Activated naive CD4-positive, alpha-beta T cell treated with anti-CD3 and anti-CD28 coated beads, Interleukin-2, amount 50 U/mL, for 24 hours (primary cell): ENCODE data around the gene KRT81.
"Not testable (repeated sequence)": the region's sequence is repeated elsewhere in the genome, so short reads cannot be mapped to it uniquely, and the experiment has no call there.

Experiments used
- H3K27ac Mint-ChIP-seq: one replicate; pipeline ENCODE4 v1.8.0; 2021; ENCODE audit warnings: mild to moderate bottlenecking, mixed read lengths
- H3K27me3 Mint-ChIP-seq: one replicate; pipeline ENCODE4 v1.8.0; 2021; ENCODE audit warnings: mixed read lengths
- H3K36me3 Mint-ChIP-seq: one replicate; pipeline ENCODE4 v1.8.0; 2021; ENCODE audit warnings: mixed read lengths
- H3K4me1 Mint-ChIP-seq: one replicate; pipeline ENCODE4 v1.8.0; 2021; ENCODE audit warnings: mixed read lengths
- H3K4me3 Mint-ChIP-seq: one replicate; pipeline ENCODE4 v1.8.0; 2021; ENCODE audit warnings: mild to moderate bottlenecking, mixed read lengths
- H3K9me3 Mint-ChIP-seq: one replicate; pipeline ENCODE4 v1.8.0; 2021; ENCODE audit warnings: mixed read lengths

Gene KRT81

DNA sequence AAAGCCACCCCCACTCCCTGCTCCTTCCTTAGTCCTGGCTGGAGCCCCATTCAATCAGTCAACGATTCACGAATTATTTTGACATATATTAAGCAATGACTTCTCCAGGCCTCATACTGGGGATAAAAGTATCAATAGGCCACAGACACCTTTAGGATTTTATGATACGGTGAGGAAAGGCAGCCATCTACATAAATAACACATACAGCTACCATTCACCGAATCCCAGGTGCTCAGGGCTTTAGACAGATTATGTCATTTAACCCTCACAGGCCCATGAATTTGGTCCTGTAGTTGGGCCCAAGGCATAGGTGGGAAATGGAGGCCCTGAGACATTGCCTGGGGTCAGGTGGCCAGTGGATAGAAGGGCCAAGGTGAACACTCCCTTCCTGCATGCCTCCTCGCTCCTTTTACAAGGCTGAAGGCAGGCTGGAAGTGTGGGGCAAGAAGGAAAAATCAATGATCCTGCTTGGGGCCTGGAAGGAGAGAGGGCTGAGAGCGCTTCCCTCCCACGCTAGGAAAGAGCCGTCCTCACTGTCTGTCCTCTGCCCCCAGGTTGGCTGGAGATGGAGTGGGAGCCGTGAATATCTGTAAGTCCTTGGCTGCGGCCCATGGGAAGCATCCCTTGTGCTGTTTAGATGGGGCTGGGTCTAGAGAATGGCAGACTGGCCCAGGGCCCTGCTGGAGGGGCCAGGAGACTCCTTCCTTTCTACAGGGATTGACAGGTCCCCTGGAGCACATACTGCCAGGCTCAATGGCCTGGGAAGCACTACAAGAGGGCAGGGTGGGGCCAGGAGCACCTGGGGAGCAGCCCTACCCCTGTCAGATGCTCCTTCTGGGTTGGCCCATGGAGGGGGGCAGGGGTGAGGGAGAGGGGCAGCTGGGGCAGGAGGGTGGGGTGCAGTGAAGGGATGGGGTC lies 43.5 kb downstream of the KRT81 start:
- H3K27ac Mint-ChIP-seq = no peak overlapping the region
- H3K4me1 Mint-ChIP-seq = peaks cover 30% of the 10 kb centered on the region
- peaks cover 13% of the 10 kb centered on the region for H3K27me3 Mint-ChIP-seq

GRCh38 chr12:52246720-52247621 lies 44.4 kb downstream of the KRT81 start:
- Mint-ChIP-seq H3K4me1 (peaks cover 30% of the 10 kb centered on the region), H3K9me3 (no peaks in the 10 kb centered on the region), H3K27me3 (peaks cover 13% of the 10 kb centered on the region), H3K36me3 (peaks cover 2% of the 10 kb centered on the region), H3K4me3 (no peak overlapping the region), H3K27ac (peak overlapping the region; percentile 24)

More for the DNA sequence above, 43.5 kb downstream of the KRT81 start:
- H3K4me3 Mint-ChIP-seq = no peak overlapping the region
- peaks cover 2% of the 10 kb centered on the region for H3K36me3 Mint-ChIP-seq
- H3K9me3 Mint-ChIP-seq = no peaks in the 10 kb centered on the region

GRCh38 chr12:52245962-52246569 lies 45.3 kb downstream of the KRT81 start:
- Mint-ChIP-seq H3K27ac (no peak overlapping the region), H3K9me3 (no peaks in the 10 kb centered on the region), H3K4me3 (no peak overlapping the region), H3K4me1 (peaks cover 21% of the 10 kb centered on the region), H3K27me3 (peaks cover 12% of the 10 kb centered on the region), H3K36me3 (peaks cover 2% of the 10 kb centered on the region)

- Mint-ChIP-seq H3K9me3 (no peaks in the 10 kb centered on the region), H3K27ac (no peak overlapping the region), H3K4me3 (no peak overlapping the region), H3K27me3 (peaks cover 10% of the 10 kb centered on the region), H3K36me3 (no peaks in the 10 kb centered on the region), H3K4me1 (peaks cover 21% of the 10 kb centered on the region)
Observed at GRCh38 chr12:52245259-52245961, 45.9 kb downstream of the KRT81 start.

GRCh38 chr12:52244615-52244994 lies 46.7 kb downstream of the KRT81 start:
- H3K27ac Mint-ChIP-seq = peak overlapping the region; percentile 91
- H3K4me1 Mint-ChIP-seq = peaks cover 16% of the 10 kb centered on the region
- H3K9me3 Mint-ChIP-seq = no peaks in the 10 kb centered on the region
- peaks cover 5% of the 10 kb centered on the region for H3K27me3 Mint-ChIP-seq
- H3K36me3 Mint-ChIP-seq = no peaks in the 10 kb centered on the region
- peak overlapping the region; percentile 68 for H3K4me3 Mint-ChIP-seq

- peak overlapping the region; percentile 91 for H3K27ac Mint-ChIP-seq
- H3K4me1 Mint-ChIP-seq = peaks cover 13% of the 10 kb centered on the region
- peak overlapping the region; percentile 68 for H3K4me3 Mint-ChIP-seq
- H3K27me3 Mint-ChIP-seq = peaks cover 1% of the 10 kb centered on the region
- H3K9me3 Mint-ChIP-seq = no peaks in the 10 kb centered on the region
- no peaks in the 10 kb centered on the region for H3K36me3 Mint-ChIP-seq
Observed at GRCh38 chr12:52243856-52244614, 47.3 kb downstream of the KRT81 start.

GRCh38 chr12:52243259-52243855 lies 48.0 kb downstream of the KRT81 start:
- H3K4me1 Mint-ChIP-seq = peaks cover 13% of the 10 kb centered on the region
- H3K4me3 Mint-ChIP-seq = peak overlapping the region; percentile 11
- no peaks in the 10 kb centered on the region for H3K36me3 Mint-ChIP-seq
- H3K27me3 Mint-ChIP-seq = peaks cover 1% of the 10 kb centered on the region
- H3K9me3 Mint-ChIP-seq = no peaks in the 10 kb centered on the region
- peak overlapping the region; percentile 91 for H3K27ac Mint-ChIP-seq

- Mint-ChIP-seq H3K9me3 (no peaks in the 10 kb centered on the region), H3K4me1 (peaks cover 13% of the 10 kb centered on the region), H3K27me3 (no peaks in the 10 kb centered on the region), H3K4me3 (no peak overlapping the region), H3K36me3 (no peaks in the 10 kb centered on the region), H3K27ac (no peak overlapping the region)
Observed at GRCh38 chr12:52242442-52243258, 48.7 kb downstream of the KRT81 start.

DNA sequence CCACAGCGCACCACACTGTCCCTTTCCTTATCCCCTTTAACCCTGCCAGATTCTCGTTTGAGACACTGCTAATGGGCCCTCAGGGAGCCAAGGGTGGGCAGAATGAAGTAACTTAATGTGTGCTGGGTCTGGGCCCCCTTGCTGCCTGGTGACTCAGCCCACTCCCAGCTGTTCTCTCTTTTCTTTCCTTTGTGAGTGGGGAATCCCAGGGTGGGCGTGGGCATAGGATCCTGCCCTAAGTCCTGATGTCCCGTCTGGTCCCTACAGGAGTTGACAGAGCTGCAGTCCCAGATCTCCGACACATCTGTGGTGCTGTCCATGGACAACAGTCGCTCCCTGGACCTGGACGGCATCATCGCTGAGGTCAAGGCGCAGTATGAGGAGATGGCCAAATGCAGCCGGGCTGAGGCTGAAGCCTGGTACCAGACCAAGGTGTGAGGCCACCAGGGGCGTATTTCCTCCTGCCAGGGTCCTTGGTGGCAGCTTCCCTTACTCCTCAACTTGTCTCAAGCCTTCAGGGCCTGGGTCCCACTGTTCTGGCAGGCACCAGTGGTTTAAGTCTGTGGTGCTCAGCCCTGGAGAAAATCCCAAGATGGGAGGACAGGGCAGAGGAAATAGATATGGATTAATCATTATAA lies 50.0 kb downstream of the KRT81 start:
- Mint-ChIP-seq H3K27me3 (no peaks in the 10 kb centered on the region), H3K4me3 (no peak overlapping the region), H3K9me3 (no peaks in the 10 kb centered on the region), H3K36me3 (no peaks in the 10 kb centered on the region), H3K4me1 (peaks cover 13% of the 10 kb centered on the region), H3K27ac (no peak overlapping the region)

- not testable (repeated sequence) for H3K36me3 Mint-ChIP-seq, H3K4me3 Mint-ChIP-seq, H3K27ac Mint-ChIP-seq, H3K27me3 Mint-ChIP-seq, H3K9me3 Mint-ChIP-seq
- peaks cover 13% of the 10 kb centered on the region for H3K4me1 Mint-ChIP-seq
Observed at GRCh38 chr12:52240247-52240646, 51.1 kb downstream of the KRT81 start.

GRCh38 chr12:52239767-52240166 lies 51.6 kb downstream of the KRT81 start:
- H3K4me3 Mint-ChIP-seq = no peak overlapping the region
- H3K4me1 Mint-ChIP-seq = peaks cover 13% of the 10 kb centered on the region
- H3K27ac Mint-ChIP-seq = no peak overlapping the region
- peaks cover 4% of the 10 kb centered on the region for H3K27me3 Mint-ChIP-seq
- no peaks in the 10 kb centered on the region for H3K36me3 Mint-ChIP-seq
- H3K9me3 Mint-ChIP-seq = no peaks in the 10 kb centered on the region

DNA sequence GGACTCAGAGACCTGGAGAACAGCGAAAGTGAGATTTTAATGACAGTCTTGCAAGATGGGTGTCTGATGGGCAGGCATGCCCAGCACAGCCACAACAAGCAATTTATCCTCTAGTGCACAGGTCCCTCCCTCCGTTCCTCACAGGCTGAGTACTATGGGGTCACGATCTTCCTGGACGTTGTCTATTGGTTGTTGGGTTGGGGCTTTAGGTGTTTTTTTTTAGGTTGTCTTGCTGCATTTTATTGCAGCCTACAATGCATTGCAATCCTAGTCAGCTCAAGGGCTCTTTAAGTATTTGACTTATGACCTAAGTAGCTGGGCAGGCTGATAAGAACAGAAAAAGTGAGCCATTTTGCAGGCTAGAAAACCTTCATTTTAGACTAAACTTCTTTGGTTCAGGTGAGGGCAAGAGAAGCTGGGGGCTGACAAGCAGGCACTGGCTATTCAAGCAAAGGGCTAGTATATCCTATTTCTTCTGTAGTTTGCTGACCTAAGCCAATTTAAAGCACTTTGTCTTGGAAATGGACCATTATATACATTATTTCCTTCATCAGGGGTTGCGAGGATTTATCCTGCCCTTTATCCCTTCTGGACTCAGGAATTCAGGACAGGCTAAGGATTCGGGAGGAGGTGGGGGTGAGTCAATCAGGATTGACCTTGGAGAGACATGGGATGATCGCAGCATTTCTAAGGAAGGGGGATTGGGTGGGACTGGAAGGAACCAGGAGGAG lies 52.3 kb downstream of the KRT81 start:
- H3K27me3 Mint-ChIP-seq = peaks cover 9% of the 10 kb centered on the region
- no peaks in the 10 kb centered on the region for H3K36me3 Mint-ChIP-seq
- no peak overlapping the region for H3K27ac Mint-ChIP-seq
- H3K4me3 Mint-ChIP-seq = no peak overlapping the region
- no peaks in the 10 kb centered on the region for H3K9me3 Mint-ChIP-seq
- H3K4me1 Mint-ChIP-seq = peaks cover 7% of the 10 kb centered on the region
